Cerebellar cortex (tissue), 1 donor: ENCODE measurements around the gene ROBO2.

Experiments used
- DNase-seq: peaks from one replicate; pipeline ENCODE4 v3.0.0-alpha.2; 2015; ENCODE audit warnings: low spot score

ROBO2 gene

GRCh38 chr3:77571971-77572715 lies 532.2 kb downstream of the ROBO2 start:
- DNase-seq = no peak

GRCh38 chr3:77577264-77577663 lies 537.4 kb downstream of the ROBO2 start:
- no peak for DNase-seq

GRCh38 chr3:77586216-77586615 lies 546.3 kb downstream of the ROBO2 start:
- no peak for DNase-seq

DNA sequence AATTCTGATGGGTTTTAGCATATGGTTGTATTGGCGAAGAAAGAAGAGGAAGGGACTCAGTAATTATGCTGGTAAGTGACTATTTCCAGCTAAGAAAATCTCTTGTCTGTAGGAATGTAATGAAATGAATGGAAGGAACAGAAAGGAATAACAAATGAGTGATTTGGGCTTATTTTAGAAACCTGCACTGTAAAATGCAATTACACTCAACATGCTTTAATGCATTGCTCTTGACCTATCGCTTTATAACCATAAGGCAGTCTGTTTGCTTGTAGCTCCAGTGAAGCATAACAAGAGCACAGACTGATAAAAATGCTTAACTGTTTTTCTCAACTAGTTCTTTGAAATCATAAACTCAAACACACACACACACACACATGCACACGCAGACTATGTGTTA lies 549.0 kb downstream of the ROBO2 start:
- no peak for DNase-seq

DNA sequence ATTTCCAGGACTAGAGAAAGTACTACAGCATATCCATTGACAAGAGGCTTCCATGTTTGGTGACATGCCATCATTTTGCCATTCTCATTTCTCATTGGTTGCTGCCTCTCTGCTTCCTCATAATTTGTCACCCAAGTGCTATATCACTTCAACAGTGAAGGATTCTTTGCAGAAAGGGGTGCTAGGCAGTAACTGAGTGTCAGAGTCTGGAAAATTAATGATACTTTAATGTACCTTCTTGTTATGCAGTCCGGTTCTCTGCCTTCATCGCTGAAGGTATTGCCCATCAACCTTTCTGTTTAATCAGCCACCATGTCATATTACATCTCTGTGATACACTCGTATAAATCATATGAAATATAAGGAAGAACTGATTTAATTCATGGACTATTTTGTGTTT lies 550.3 kb downstream of the ROBO2 start:
- no peak for DNase-seq

DNA sequence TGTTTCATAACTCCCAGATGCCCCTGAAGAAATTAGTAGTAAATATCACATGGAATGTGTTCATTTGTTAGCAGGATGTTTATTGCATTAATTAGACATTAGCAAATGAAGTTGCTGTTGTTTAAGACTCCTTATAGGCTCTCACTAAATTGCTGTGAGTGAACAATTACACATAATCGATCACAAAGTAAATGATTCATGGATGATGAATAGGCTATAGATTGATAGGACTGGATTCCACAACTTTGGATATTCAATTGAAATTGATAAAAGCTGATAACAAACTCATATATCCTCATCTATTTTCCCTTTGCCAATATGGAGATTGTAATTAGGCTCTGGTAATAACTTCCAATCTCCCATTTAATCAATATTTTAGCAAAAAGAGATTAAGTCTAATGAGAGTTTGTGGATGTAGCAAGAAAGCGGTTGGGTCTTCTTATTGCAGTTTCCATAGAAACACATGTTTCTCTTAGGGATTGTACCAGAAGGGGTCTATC lies 555.5 kb downstream of the ROBO2 start:
- no peak for DNase-seq

DNA sequence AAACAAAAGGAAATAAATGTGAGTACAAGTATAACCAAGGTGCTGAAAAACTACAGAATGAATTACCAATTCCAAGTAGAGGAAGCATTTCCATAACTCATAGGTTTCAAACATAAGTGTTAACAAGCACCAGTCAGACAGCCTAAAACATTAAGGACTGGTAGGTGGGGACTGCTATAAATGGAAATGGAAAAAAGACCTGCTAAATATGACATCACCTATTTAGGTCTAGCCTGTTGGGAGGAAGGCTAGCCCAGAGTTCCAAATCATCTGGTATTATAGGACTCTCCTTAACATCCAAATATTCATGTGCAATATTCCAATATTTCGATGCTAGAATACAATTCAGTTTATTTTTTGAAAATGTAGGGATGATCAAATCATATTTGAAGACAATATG lies 560.0 kb downstream of the ROBO2 start:
- DNase-seq = no peak

DNA sequence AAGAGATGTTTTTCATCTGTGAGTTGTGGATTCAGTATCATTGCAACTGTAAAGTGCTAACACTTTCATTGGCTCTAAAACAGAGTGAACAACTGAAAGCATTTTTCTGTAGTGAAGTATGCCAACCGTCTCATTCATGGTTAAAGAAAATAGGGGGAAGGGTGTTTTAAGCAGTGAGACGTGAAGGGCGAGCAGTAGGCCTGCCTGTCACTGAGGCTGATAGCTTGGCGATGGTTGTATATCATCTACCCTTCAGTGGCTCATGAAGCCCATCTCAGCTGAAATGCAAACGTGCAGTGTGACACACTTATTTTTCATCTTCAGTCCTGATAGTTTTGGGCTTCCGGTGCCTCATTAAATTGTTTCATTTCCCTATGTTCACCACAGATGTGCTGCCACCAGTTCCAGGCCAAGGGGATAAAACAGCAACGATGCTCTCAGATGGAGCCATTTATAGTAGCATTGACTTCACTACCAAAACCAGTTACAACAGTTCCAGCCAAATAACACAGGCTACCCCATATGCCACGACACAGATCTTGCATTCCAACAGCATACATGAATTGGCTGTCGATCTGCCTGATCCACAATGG lies 562.0 kb downstream of the ROBO2 start:
- DNase-seq = no peak

DNA sequence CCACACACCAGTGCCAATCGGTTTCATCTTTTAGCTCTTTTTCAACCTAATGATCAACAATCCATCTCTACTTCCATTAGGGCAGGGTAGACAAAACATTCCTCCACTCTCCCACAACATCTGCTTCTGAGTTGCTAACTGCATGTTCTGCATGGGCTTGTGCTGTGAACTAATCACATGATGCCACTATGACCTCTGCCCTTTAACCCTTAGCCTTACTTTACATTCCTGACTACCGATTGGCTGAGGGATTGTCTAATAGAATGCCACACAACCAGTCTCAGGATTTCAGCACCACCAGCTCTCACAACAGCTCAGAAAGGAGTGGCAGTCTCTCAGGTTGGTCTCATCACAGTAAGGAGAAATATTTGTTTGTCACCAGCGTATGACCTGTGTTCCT lies 562.8 kb downstream of the ROBO2 start:
- no peak for DNase-seq

DNA sequence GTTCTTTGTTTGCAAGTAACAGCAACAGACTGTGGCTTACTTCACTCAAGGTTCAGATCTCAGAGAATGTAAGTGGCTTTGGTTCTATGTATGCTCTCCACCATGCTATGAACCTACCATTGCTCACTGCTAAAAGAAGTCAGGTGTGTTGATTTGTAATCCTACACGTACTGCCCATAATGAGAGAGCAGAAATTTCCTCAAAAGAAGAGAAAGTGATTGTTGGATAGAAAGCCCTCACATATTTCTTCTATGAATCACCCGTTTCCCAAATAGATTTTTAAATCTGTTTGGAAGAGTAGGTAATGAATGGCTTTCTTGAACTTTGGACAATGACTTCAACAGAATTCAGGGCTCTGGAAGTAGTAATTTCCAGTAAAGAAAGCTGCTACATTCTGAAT lies 565.4 kb downstream of the ROBO2 start:
- DNase-seq = no peak

DNA sequence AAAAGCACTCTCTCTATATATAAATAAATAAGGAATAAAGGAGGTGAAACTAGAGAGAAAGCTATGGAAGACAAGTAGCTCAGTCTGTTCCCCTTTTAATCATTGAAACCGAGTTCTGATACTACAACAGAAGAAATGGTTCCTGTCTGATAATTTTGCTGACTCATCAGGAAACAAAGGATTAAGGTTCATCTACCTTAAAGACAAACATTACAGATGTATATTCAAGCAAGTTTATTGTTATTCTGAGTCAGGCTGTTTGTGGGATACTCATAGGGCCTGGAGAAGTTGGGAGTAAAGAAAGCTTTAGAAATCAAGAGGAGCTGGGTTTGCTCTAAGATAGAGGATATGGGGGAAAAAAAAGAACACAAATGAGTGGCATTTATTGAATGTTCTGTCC lies 566.0 kb downstream of the ROBO2 start:
- DNase-seq = no peak

DNA sequence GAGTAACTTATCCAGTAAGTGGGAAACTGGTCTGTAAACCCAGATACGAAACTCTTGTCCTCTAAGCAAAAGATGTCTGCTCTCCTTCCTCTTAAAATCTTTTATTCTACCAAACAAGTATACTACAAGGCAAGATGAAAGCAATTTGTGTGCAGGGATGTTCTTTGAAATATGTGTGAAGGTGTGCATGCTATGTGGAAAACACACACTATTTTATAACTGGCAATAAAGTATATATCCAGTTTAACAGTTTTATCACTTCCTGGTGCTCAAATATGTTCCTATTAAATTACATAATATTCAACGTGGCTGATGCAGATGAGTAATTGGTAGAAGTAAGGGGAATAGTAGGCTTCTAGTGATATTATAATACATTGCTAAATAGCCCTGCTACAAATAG lies 566.5 kb downstream of the ROBO2 start:
- DNase-seq = no peak

GRCh38 chr3:77618686-77619085 lies 578.8 kb downstream of the ROBO2 start:
- no peak for DNase-seq

DNA sequence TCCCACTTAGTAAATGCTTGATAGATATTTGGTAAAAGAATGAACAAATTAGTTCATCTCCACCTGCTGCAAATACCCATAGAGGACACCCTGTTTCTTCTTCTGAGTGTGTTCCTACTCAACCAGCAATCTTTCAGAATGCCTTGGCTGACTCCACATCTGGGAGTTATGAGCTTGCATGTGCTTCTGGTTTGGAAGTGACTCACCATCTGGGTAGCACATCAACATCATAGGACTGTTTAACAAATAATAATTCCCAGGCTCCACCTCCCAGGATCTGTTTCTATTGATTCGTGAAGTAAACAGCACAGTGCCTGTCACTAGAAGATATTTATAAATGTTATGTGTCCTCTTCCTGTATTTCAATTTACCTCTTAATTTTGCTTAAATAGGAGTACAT lies 580.1 kb downstream of the ROBO2 start:
- no peak for DNase-seq

GRCh38 chr3:77623500-77623899 lies 583.6 kb downstream of the ROBO2 start:
- no peak for DNase-seq

- no peak for DNase-seq
These were observed 586.3 kb downstream of the ROBO2 start for GRCh38 chr3:77626157-77626556.

- no peak for DNase-seq
These were observed 608.3 kb downstream of the ROBO2 start for GRCh38 chr3:77648214-77648613.

GRCh38 chr3:77648664-77649063 lies 608.8 kb downstream of the ROBO2 start:
- DNase-seq = no peak

GRCh38 chr3:77652624-77653023 lies 612.7 kb downstream of the ROBO2 start:
- no peak for DNase-seq

GRCh38 chr3:77655396-77655795 lies 615.5 kb downstream of the ROBO2 start:
- no peak for DNase-seq

DNA sequence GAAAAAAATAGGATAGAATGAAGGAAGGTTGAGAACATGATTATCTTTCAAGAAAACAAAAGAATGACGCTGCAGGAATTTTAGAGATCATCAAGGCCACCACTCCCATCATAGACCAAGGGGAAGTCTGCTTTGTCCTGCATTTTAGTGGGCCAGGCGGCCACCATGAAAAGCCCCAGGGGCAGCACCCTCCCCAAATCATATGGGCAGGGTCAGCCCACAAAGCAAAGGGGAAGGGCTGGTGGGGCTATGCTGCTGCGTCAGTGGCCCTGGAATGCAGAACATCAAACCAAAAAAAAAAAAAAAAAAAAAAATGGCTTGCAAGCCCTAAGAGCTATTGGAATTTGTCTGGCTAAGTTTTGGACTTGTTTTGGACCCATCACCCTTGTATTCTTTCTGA lies 620.8 kb downstream of the ROBO2 start:
- DNase-seq = no peak

- DNase-seq = no peak
These were observed 628.0 kb downstream of the ROBO2 start for GRCh38 chr3:77667901-77668300.

DNA sequence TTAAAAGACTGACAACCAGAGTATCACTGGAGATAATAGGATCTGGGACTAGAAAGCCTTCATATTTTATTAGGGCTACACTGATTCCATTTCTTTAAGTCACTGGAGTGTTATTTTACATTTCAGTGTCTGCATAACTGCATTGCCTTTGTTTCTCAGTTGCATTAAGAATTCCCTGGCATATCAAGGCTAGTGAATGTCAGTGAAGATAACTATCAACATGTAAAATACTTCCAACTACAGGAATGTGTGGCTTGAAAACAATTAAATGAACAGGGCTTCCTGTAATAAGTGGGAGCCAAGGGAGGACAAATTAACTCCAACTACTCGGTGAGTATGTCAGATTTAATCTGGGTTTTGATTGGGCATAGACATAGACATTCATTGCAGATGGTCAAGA lies 628.5 kb downstream of the ROBO2 start:
- no peak for DNase-seq

GRCh38 chr3:77672016-77672415 lies 632.1 kb downstream of the ROBO2 start:
- DNase-seq = no peak
